Panc1 (cell line): ENCODE results near the gene TMEM95. TPM values are rescaled to one million over a fixed set of nuclear protein-coding genes. Genes with fewer than 3 reads are reported as not detected.

Experiments used
- ATAC-seq: fragments of 200-7000 bp; cut with Tn5 transposase; 2 replicates; pipeline ENCODE4 v1.9.1; 2020; ENCODE audit warnings: mild to moderate bottlenecking, moderate library complexity
- BruUV-seq: library from RNA; stranded (reverse); fragments of 400-500 nt; replicated peaks from 2 replicates; lab custom pipeline; 2021; lab: Mats Ljungman, UMichigan
- CTCF ChIA-PET: fragments of 300-600 bp; sonication (Branson Sonifier 250); formaldehyde crosslinking; loops from one replicate; lab custom pipeline; 2022; ENCODE audit warnings: antibody characterized with exemption; lab: Charles Lee
- POLR2A ChIA-PET: fragments of 300-600 bp; sonication (Branson Sonifier 250); formaldehyde crosslinking; loops from one replicate; lab custom pipeline; 2022; ENCODE audit warnings: antibody characterized with exemption; lab: Charles Lee
- DNase-seq: peaks from one replicate; pipeline ENCODE4 v3.0.0-alpha.2; 2010; ENCODE audit warnings: low read depth, low spot score
- H3K27ac ChIP-seq: 2 replicates; pipeline ENCODE4 v1.5.1; 2011; ENCODE audit warnings: mild to moderate bottlenecking, low read length, inconsistent platforms
- H3K27me3 ChIP-seq: fragments of 200-500 bp; sonication (Bioruptor generic); 2 replicates; pipeline ENCODE4 v1.6.0; 2014; ENCODE audit warnings: low read length, inconsistent platforms; ENCODE audit not compliant: control insufficient read depth, insufficient read depth
- H3K36me3 ChIP-seq: fragments of 200-500 bp; sonication (Bioruptor generic); 2 replicates; pipeline ENCODE4 v1.5.1; 2014; ENCODE audit warnings: inconsistent platforms, mild to moderate bottlenecking, low read length, moderate library complexity; ENCODE audit not compliant: control insufficient read depth, insufficient read depth
- H3K4me1 ChIP-seq: 2 replicates; pipeline ENCODE4 v1.5.1; 2011; ENCODE audit warnings: inconsistent platforms, mild to moderate bottlenecking, low read length, moderate library complexity; ENCODE audit not compliant: control insufficient read depth, insufficient read depth
- H3K4me3 ChIP-seq, 2 experiments: 2 replicates each; pipeline ENCODE4 v1.5.1; 2011 to 2012; ENCODE audit warnings: low read depth in 2 of 2, low read length in 2 of 2, mild to moderate bottlenecking in 2 of 2, inconsistent platforms in 1 of 2, moderate library complexity in 1 of 2
- H3K9me3 ChIP-seq: fragments of 200-500 bp; sonication (Bioruptor generic); 2 replicates; pipeline ENCODE4 v1.5.1; 2014; ENCODE audit warnings: low read depth, mild to moderate bottlenecking, inconsistent platforms, low read length, moderate library complexity; ENCODE audit not compliant: control insufficient read depth, insufficient read depth
- CTCF ChIP-seq: fragments of 450-650 bp; IDR thresholded peaks from 2 replicates; pipeline ENCODE4 v1.5.1; 2017; ENCODE audit warnings: mild to moderate bottlenecking
- POLR2AphosphoS5 ChIP-seq: IDR thresholded peaks from 2 replicates; pipeline ENCODE4 v1.6.1; 2012; ENCODE audit warnings: mild to moderate bottlenecking, low read depth, low read length, moderate library complexity
- REST ChIP-seq, 2 experiments: IDR thresholded peaks; 2 replicates each; pipeline ENCODE4 v1.6.1; 2011 to 2012; ENCODE audit warnings: low read depth in 2 of 2, control low read depth in 1 of 2, low read length in 1 of 2, mild to moderate bottlenecking in 1 of 2, moderate library complexity in 1 of 2; ENCODE audit not compliant: insufficient read depth in 1 of 2
- SIN3A ChIP-seq: IDR thresholded peaks from 2 replicates; pipeline ENCODE4 v1.6.1; 2012; ENCODE audit warnings: low read depth, mild to moderate bottlenecking, low read length, moderate library complexity, borderline replicate concordance; ENCODE audit not compliant: insufficient read depth
- TCF7L2 ChIP-seq: IDR thresholded peaks from 2 replicates; pipeline ENCODE4 v1.6.1; 2011; ENCODE audit warnings: mild to moderate bottlenecking, low read depth, low read length, inconsistent platforms
- in situ Hi-C: cut with HindIII; loops from 2 replicates; pipeline ENCODE4 v1.10.0; 2016; ENCODE audit warnings: low sequenced_read_pairs, low pct_unique_long_range_greater_than_20kb
- intact Hi-C: fragments of 100-400 bp; cut with micrococcal nuclease; formaldehyde crosslinking; loops from one replicate; pipeline ENCODE4 v1.10.0; 2022; ENCODE audit not compliant: unreplicated experiment
- total RNA-seq: library from RNA; stranded (reverse); gene quantifications from one replicate; pipeline ENCODE4 v1.2.1, GENCODE V29; 2021; ENCODE audit not compliant: unreplicated experiment

The TMEM95 gene
- total RNA-seq, 1 experiment from 2014 or later, result not detected

- CTCF ChIA-PET, result no interaction called here
- POLR2A ChIA-PET, result no interaction called here
- intact Hi-C loops (no loop called here), in situ Hi-C loops (no loop called here)
- Histone ChIP-seq H3K36me3 (peaks cover 3% of the 10 kb centered on the region), H3K9me3 (no peaks in the 10 kb centered on the region), H3K4me3 (no peak overlapping the region), H3K27ac (no peak overlapping the region), H3K4me1 (peaks cover 4% of the 10 kb centered on the region; the same call in 1 of the 2 replicates), H3K27me3 (no peaks in the 10 kb centered on the region)
- DNase-seq (no peak), ATAC-seq (no peak)
- no TSS peak for BruUV-seq
- TF ChIP-seq POLR2AphosphoS5 (no peak), REST (IDR thresholded peaks at IDR 0.05; ENCODE audit: insufficient read depth in 1 of 2, low read depth in 2 of 2, low read length in 1 of 2) (no peak), SIN3A (no peak), CTCF (no peak), TCF7L2 (no peak)
Observed at GRCh38 chr17:7325031-7325528, 29.9 kb upstream of the TMEM95 start.

GRCh38 chr17:7326186-7326585, 28.8 kb upstream of the TMEM95 start:
- ATAC-seq (no peak), DNase-seq (no peak)
- Histone ChIP-seq H3K4me1 (peaks cover 7% of the 10 kb centered on the region), H3K36me3 (no peaks in the 10 kb centered on the region; the same call in 1 of the 2 replicates), H3K4me3 (no peak overlapping the region), H3K27ac (no peak overlapping the region), H3K27me3 (no peaks in the 10 kb centered on the region), H3K9me3 (no peaks in the 10 kb centered on the region)
- intact Hi-C loops (no loop called here), in situ Hi-C loops (no loop called here)
- BruUV-seq, result no TSS peak
- TF ChIP-seq REST (IDR thresholded peaks at IDR 0.05; ENCODE audit: insufficient read depth in 1 of 2, low read depth in 2 of 2, low read length in 1 of 2), result no peak
- no peak for TF ChIP-seq POLR2AphosphoS5
- TF ChIP-seq CTCF, result no peak
- no peak for TF ChIP-seq SIN3A
- TF ChIP-seq TCF7L2, result no peak
- CTCF ChIA-PET, result no interaction called here
- POLR2A ChIA-PET, result no interaction called here
